B cell (primary cell): ENCODE data around the gene NRN1L.

Experiments
- EZH2 ChIP-seq: IDR thresholded peaks from 2 replicates; pipeline ENCODE4 v1.6.1; 2012; ENCODE audit warnings: borderline replicate concordance, low read depth, mild to moderate bottlenecking, moderate library complexity, low read length; ENCODE audit not compliant: insufficient read depth, poor library complexity, severe bottlenecking
- TF ChIP-seq, protein P1 (sequence below): fragments of 200-600 bp; IDR thresholded peaks from one replicate; pipeline ENCODE4 v1.8.0; 2022; ENCODE audit warnings: antibody characterized with exemption, mild to moderate bottlenecking

DNA sequence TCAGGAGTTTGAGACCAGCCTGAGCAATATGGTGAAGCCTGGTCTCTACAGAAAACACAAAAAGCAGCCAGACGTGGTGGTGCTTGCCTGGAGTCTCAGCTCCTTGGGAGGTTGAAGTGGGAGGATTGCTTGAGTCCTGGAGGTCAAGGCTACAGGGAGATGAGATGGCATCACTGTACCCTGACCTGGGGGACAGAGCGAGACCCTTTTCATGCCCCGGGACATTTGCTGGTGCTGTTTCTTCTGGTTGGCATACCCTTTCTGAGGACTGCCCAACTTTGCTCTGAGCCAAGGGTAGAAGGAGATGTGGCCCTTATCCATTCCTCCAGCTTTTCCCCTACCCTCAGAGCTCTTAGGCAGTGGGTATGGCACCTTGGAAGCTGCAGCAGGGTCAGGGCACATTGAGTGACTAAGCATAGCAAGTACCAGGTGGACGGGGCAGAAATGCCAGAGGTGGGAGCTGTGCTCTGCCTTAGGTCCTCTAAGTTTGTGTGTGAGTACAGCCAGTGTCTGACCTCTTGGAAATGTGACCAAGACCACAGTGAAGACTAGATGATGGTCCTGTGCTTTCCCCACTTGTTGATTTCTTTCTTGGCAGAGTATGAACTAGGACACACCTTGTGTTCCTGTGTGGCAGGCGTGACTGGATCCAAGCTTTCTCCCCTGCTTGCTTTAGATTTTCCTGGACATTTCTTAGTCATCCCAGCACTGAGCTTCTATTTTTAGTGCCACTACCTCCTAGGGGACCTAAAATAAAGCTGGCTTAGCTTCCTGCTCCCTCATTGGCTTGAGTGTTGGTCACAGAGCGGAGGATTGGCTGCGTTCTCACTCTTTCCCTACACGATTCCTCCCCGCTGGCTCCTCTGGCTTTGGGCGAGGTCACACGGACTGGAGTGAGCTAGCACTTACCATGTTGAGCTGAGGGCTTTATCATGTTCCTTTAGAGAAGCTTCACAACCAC, 21.8 kb upstream of the NRN1L start:
- TF ChIP-seq, protein P1, sequence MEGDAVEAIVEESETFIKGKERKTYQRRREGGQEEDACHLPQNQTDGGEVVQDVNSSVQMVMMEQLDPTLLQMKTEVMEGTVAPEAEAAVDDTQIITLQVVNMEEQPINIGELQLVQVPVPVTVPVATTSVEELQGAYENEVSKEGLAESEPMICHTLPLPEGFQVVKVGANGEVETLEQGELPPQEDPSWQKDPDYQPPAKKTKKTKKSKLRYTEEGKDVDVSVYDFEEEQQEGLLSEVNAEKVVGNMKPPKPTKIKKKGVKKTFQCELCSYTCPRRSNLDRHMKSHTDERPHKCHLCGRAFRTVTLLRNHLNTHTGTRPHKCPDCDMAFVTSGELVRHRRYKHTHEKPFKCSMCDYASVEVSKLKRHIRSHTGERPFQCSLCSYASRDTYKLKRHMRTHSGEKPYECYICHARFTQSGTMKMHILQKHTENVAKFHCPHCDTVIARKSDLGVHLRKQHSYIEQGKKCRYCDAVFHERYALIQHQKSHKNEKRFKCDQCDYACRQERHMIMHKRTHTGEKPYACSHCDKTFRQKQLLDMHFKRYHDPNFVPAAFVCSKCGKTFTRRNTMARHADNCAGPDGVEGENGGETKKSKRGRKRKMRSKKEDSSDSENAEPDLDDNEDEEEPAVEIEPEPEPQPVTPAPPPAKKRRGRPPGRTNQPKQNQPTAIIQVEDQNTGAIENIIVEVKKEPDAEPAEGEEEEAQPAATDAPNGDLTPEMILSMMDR: no peak
- no peak for TF ChIP-seq EZH2
